DND-41 (cell line): ENCODE measurements around the gene SLC17A9.

Source experiments
- ATAC-seq: fragments of 200-7000 bp; cut with Tn5 transposase; 3 replicates; pipeline ENCODE4 v1.9.1; 2021; ENCODE audit warnings: low read depth; ENCODE audit not compliant: insufficient read depth
- DNase-seq: peaks from one replicate; pipeline ENCODE4 v3.0.0-alpha.2; 2020
- H2AFZ ChIP-seq: 2 replicates; pipeline ENCODE4 v1.6.0; 2012; ENCODE audit warnings: low read depth, low read length
- H3K27ac ChIP-seq: 2 replicates; pipeline ENCODE4 v1.5.1; 2012; ENCODE audit warnings: low read length, inconsistent platforms
- H3K27me3 ChIP-seq: fragments of 200-600 bp; sonication (generic); 2 replicates; pipeline ENCODE4 v1.6.0; 2012; ENCODE audit warnings: low read length, mild to moderate bottlenecking, inconsistent platforms; ENCODE audit not compliant: insufficient read depth, poor library complexity
- H3K36me3 ChIP-seq: 2 replicates; pipeline ENCODE4 v1.5.1; 2012; ENCODE audit warnings: low read length, inconsistent platforms; ENCODE audit not compliant: insufficient read depth
- H3K4me1 ChIP-seq: 2 replicates; pipeline ENCODE4 v1.5.1; 2012; ENCODE audit warnings: mild to moderate bottlenecking, low read length; ENCODE audit not compliant: insufficient read depth
- H3K4me2 ChIP-seq: 2 replicates; pipeline ENCODE4 v1.6.0; 2012; ENCODE audit warnings: mild to moderate bottlenecking, moderate library complexity, low read length, inconsistent platforms; ENCODE audit not compliant: insufficient read depth
- H3K4me3 ChIP-seq, 2 experiments: fragments of 200-600 bp in 1 of 2; shearing (Covaris generic) in 1 of 2; 2 replicates each; pipeline ENCODE4 v1.5.1; 2012 to 2016; ENCODE audit warnings: inconsistent platforms in 2 of 2, low read length in 2 of 2, mild to moderate bottlenecking in 2 of 2, low read depth in 1 of 2, moderate library complexity in 1 of 2
- H3K79me2 ChIP-seq: 2 replicates; pipeline ENCODE4 v1.6.0; 2012; ENCODE audit warnings: low read length, inconsistent platforms; ENCODE audit not compliant: insufficient read depth
- H3K9ac ChIP-seq: 2 replicates; pipeline ENCODE4 v1.6.0; 2012; ENCODE audit warnings: low read depth, mild to moderate bottlenecking, inconsistent platforms, low read length, moderate library complexity
- H3K9me3 ChIP-seq: 2 replicates; pipeline ENCODE4 v1.5.1; 2012; ENCODE audit warnings: low read length, moderate library complexity, mild to moderate bottlenecking, inconsistent platforms; ENCODE audit not compliant: insufficient read depth, severe bottlenecking
- H4K20me1 ChIP-seq: 2 replicates; pipeline ENCODE4 v1.6.0; 2012; ENCODE audit warnings: low read length; ENCODE audit not compliant: insufficient read depth
- EZH2 ChIP-seq: IDR thresholded peaks from 3 replicates; pipeline ENCODE4 v1.6.1; 2012; ENCODE audit warnings: borderline replicate concordance, low read depth, mild to moderate bottlenecking, moderate library complexity, low read length, inconsistent platforms; ENCODE audit not compliant: severe bottlenecking
- TF ChIP-seq, protein P1 (sequence below): IDR thresholded peaks from 2 replicates; pipeline ENCODE4 v1.5.1; 2012; ENCODE audit warnings: borderline replicate concordance, low read length, moderate library complexity, mild to moderate bottlenecking; ENCODE audit not compliant: poor library complexity, severe bottlenecking; ENCODE audit errors: extremely low read depth

The SLC17A9 gene

GRCh38 chr20:62911701-62912280 is 40.7 kb upstream of the SLC17A9 start:
- H3K79me2 ChIP-seq, result peaks cover 100% of the 10 kb centered on the region
- H3K36me3 ChIP-seq, result peaks cover 78% of the 10 kb centered on the region
- H3K27me3 ChIP-seq, result no peaks in the 10 kb centered on the region
- H3K27ac ChIP-seq, result no peak overlapping the region
- no peak for TF ChIP-seq EZH2
- TF ChIP-seq, protein P1, sequence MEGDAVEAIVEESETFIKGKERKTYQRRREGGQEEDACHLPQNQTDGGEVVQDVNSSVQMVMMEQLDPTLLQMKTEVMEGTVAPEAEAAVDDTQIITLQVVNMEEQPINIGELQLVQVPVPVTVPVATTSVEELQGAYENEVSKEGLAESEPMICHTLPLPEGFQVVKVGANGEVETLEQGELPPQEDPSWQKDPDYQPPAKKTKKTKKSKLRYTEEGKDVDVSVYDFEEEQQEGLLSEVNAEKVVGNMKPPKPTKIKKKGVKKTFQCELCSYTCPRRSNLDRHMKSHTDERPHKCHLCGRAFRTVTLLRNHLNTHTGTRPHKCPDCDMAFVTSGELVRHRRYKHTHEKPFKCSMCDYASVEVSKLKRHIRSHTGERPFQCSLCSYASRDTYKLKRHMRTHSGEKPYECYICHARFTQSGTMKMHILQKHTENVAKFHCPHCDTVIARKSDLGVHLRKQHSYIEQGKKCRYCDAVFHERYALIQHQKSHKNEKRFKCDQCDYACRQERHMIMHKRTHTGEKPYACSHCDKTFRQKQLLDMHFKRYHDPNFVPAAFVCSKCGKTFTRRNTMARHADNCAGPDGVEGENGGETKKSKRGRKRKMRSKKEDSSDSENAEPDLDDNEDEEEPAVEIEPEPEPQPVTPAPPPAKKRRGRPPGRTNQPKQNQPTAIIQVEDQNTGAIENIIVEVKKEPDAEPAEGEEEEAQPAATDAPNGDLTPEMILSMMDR, result no peak
- DNase-seq (no peak), ATAC-seq (no peak)
- no peak overlapping the region for H2AFZ ChIP-seq
- H3K4me3 ChIP-seq, result no peak overlapping the region
- H3K9me3 ChIP-seq, result no peaks in the 10 kb centered on the region
- peaks cover 95% of the 10 kb centered on the region for H4K20me1 ChIP-seq
- H3K4me2 ChIP-seq, result no peak overlapping the region
- H3K9ac ChIP-seq, result no peak overlapping the region
- 0 out of 2 replicates have a peak, but pooled peaks cover under 1% of the 10 kb centered on the region for H3K4me1 ChIP-seq

- H4K20me1 ChIP-seq, result peaks cover 95% of the 10 kb centered on the region
- H3K4me2 ChIP-seq, result no peak overlapping the region
- H3K4me3 ChIP-seq, result no peak overlapping the region
- DNase-seq, result no peak
- peaks cover 100% of the 10 kb centered on the region for H3K79me2 ChIP-seq
- peaks cover 65% of the 10 kb centered on the region for H3K36me3 ChIP-seq
- H2AFZ ChIP-seq, result no peak overlapping the region
- H3K27ac ChIP-seq, result no peak overlapping the region
- no peaks in the 10 kb centered on the region for H3K9me3 ChIP-seq
- H3K4me1 ChIP-seq, result 0 out of 2 replicates have a peak, but pooled peaks cover 4% of the 10 kb centered on the region
- no peaks in the 10 kb centered on the region for H3K27me3 ChIP-seq
- no peak for ATAC-seq
- no peak overlapping the region for H3K9ac ChIP-seq
- no peak for TF ChIP-seq EZH2
- TF ChIP-seq, protein P1, result no peak
These were observed 39.4 kb upstream of the SLC17A9 start for GRCh38 chr20:62913043-62913630.

DNA sequence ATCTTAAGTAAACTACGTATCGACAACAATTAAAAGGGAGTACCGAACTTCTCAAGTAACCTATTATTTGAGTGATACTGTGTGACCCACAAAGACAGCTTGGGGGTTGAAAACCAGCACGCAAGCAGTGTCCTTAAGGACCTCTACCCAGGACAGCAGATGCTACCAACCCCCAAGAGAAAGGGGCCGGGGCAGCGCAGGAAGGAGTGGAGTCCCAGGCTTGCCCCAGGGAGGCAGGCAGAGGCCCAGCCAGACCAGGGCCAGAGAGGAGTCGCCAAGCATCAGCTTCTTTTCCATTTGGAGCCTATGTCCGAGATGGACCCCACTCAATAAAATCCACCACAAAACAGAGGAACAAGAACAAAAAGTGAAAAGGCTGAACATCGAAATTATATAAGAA is 38.1 kb upstream of the SLC17A9 start:
- Histone ChIP-seq H3K79me2 (peaks cover 100% of the 10 kb centered on the region), H4K20me1 (peaks cover 95% of the 10 kb centered on the region), H3K4me3 (no peak overlapping the region), H3K27ac (no peak overlapping the region), H3K4me1 (0 out of 2 replicates have a peak, but pooled peaks cover 5% of the 10 kb centered on the region), H3K36me3 (peaks cover 52% of the 10 kb centered on the region), H3K9me3 (no peaks in the 10 kb centered on the region), H3K27me3 (no peaks in the 10 kb centered on the region), H2AFZ (no peak overlapping the region), H3K4me2 (no peak overlapping the region), H3K9ac (no peak overlapping the region)
- DNase-seq (no peak), ATAC-seq (no peak)
- TF ChIP-seq EZH2, result no peak
- TF ChIP-seq, protein P1, result no peak
